Measurements from ENCODE around the gene RAD51B.
A peak's percentile ranks its signal among the peaks of the same experiment; 100 is the strongest.

RAD51B gene

GRCh38 chr14:68306265-68306933 is 486.8 kb downstream of the RAD51B start:
- Mint-ChIP-seq H3K4me1 (peaks cover 59% of the 10 kb centered on the region), H3K27me3 (ENCODE audit: low read depth) (no peaks in the 10 kb centered on the region)
- no peak for TF ChIP-seq CTCF (IDR thresholded peaks at IDR 0.05; ENCODE audit: unreplicated experiment in 3 of 3)

GRCh38 chr14:68306934-68307789 is 487.6 kb downstream of the RAD51B start:
- peak overlapping the region; percentile 85 to 98 (median 93) for H3K27ac Mint-ChIP-seq
- peaks cover 61% of the 10 kb centered on the region for H3K4me1 Mint-ChIP-seq
- H3K4me3 Mint-ChIP-seq: no peak overlapping the region
- H3K36me3 Mint-ChIP-seq (ENCODE audit: low read depth): peaks cover 7% of the 10 kb centered on the region
- no peaks in the 10 kb centered on the region for H3K27me3 Mint-ChIP-seq (ENCODE audit: low read depth)
- H3K9me3 Mint-ChIP-seq: peaks cover 7% of the 10 kb centered on the region
- TF ChIP-seq CTCF (IDR thresholded peaks at IDR 0.05; ENCODE audit: unreplicated experiment in 3 of 3): no peak

More at GRCh38 chr14:68306265-68306933, 486.8 kb downstream of the RAD51B start:
- Mint-ChIP-seq H3K9me3 (peaks cover 10% of the 10 kb centered on the region), H3K36me3 (ENCODE audit: low read depth) (peaks cover 11% of the 10 kb centered on the region), H3K4me3 (no peak overlapping the region), H3K27ac (peak overlapping the region; percentile 85 to 98 (median 93))

- peaks cover 63% of the 10 kb centered on the region for H3K4me1 Mint-ChIP-seq
- TF ChIP-seq CTCF (IDR thresholded peaks at IDR 0.05; ENCODE audit: unreplicated experiment in 3 of 3): no peak
- H3K4me3 Mint-ChIP-seq: peak overlapping the region in 1 of 3 experiments; percentile 4
- peaks cover 3% of the 10 kb centered on the region for H3K9me3 Mint-ChIP-seq
- peak overlapping the region; percentile 85 to 98 (median 93) for H3K27ac Mint-ChIP-seq
- H3K36me3 Mint-ChIP-seq (ENCODE audit: low read depth): peaks cover 3% of the 10 kb centered on the region
- H3K27me3 Mint-ChIP-seq (ENCODE audit: low read depth): no peaks in the 10 kb centered on the region
Measured at GRCh38 chr14:68307790-68308168, 488.2 kb downstream of the RAD51B start.

- TF ChIP-seq CTCF (IDR thresholded peaks at IDR 0.05; ENCODE audit: unreplicated experiment in 3 of 3): no peak
- Mint-ChIP-seq H3K4me1 (peaks cover 75% of the 10 kb centered on the region), H3K9me3 (no peaks in the 10 kb centered on the region), H3K4me3 (no peak overlapping the region), H3K27me3 (ENCODE audit: low read depth) (no peaks in the 10 kb centered on the region), H3K36me3 (ENCODE audit: low read depth) (no peaks in the 10 kb centered on the region), H3K27ac (peak overlapping the region; percentile 93 to 98 (median 97))
Measured at GRCh38 chr14:68308726-68309520, 489.3 kb downstream of the RAD51B start.

GRCh38 chr14:68309616-68310015 is 490.0 kb downstream of the RAD51B start:
- no peak for TF ChIP-seq CTCF (IDR thresholded peaks at IDR 0.05; ENCODE audit: unreplicated experiment in 3 of 3)
- no peak overlapping the region for H3K4me3 Mint-ChIP-seq
- peaks cover 76% of the 10 kb centered on the region for H3K4me1 Mint-ChIP-seq
- H3K9me3 Mint-ChIP-seq: no peaks in the 10 kb centered on the region
- H3K36me3 Mint-ChIP-seq (ENCODE audit: low read depth): no peaks in the 10 kb centered on the region
- peak overlapping the region; percentile 79 to 98 (median 93) for H3K27ac Mint-ChIP-seq
- H3K27me3 Mint-ChIP-seq (ENCODE audit: low read depth): no peaks in the 10 kb centered on the region

Measured in nephron (organoid).